ENCODE measurements around the gene FBH1.

Gene FBH1

DNA sequence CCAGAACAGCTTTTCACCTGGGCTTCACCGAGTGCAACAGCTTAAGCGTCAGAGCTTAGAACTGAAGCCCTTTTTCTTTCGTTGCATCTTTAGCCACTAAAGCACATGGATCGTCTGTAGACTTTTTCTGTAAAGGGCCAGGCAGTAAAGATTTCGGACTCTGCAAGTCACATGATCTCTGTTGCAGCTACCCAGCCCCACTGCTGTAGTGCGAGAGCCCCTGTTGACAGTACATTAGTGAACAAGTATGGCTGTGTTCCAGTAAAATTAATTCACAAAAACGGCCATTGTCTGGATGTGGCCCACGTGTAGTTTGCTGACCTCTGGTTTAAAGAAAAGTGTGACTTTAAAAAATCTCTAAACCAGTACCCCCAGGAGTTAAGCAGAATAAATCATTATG, 39.4 kb downstream of the FBH1 start:
- Histone ChIP-seq H3K36me3 (ENCODE audit: insufficient read depth, low read depth, low read length) (peaks cover 86% of the 10 kb centered on the region), H3K9ac (ENCODE audit: low read depth, low read length) (no peak overlapping the region), H3K27ac (ENCODE audit: low read length) (no peak overlapping the region), H3K4me3 (ENCODE audit: low read length) (no peak overlapping the region), H3K27me3 (ENCODE audit: insufficient read depth, low read length) (no peaks in the 10 kb centered on the region), H3K4me1 (ENCODE audit: insufficient read depth, low read length) (no peaks in the 10 kb centered on the region), H3K9me3 (ENCODE audit: insufficient read depth, low read depth, low read length) (no peaks in the 10 kb centered on the region)

DNA sequence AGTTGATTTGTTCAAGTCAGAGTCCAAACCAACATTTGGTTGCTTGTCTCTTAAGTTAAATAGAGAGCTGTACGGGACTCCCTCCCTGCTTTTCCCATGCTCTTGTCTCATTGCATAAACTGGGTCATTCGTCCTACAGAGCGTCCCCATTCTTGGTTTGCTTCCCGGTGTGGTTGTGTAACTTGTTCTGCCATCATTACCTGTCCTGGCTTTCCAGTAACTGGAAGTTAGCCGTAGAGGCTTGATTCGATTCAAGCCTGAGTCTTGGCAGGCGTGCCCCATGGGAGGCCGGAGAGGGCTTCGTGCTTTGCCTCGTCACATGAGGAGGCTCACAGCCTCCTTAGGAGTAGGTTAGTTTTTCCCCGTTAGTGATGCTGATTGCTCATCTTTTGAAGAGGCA, 40.2 kb downstream of the FBH1 start:
- Histone ChIP-seq H3K27me3 (ENCODE audit: insufficient read depth, low read length) (no peaks in the 10 kb centered on the region), H3K27ac (ENCODE audit: low read length) (no peak overlapping the region), H3K9me3 (ENCODE audit: insufficient read depth, low read depth, low read length) (no peaks in the 10 kb centered on the region), H3K4me3 (ENCODE audit: low read length) (no peak overlapping the region), H3K9ac (ENCODE audit: low read depth, low read length) (no peak overlapping the region), H3K36me3 (ENCODE audit: insufficient read depth, low read depth, low read length) (peaks cover 82% of the 10 kb centered on the region), H3K4me1 (ENCODE audit: insufficient read depth, low read length) (no peaks in the 10 kb centered on the region)

DNA sequence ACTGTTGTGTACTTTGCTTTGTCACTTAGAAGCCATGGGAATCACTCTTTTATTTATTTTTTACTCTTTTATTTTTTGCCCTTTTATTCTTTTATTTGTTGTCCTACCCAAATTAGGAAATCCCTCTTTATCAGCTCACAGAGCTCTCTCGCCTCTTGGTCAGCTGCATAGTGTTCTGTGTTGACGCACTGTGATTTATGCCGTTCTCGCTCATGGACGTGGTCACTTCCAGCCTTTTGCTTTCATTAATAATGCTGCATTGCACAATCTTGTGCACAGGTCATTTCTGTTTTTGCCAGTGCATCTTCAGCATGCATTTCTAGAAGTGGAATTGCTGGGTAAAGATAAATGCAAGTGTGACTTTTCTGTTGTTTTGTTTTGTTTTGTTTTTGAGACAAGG, 42.3 kb downstream of the FBH1 start:
- Histone ChIP-seq H3K27me3 (ENCODE audit: insufficient read depth, low read length) (no peaks in the 10 kb centered on the region), H3K36me3 (ENCODE audit: insufficient read depth, low read depth, low read length) (peaks cover 85% of the 10 kb centered on the region), H3K9me3 (ENCODE audit: insufficient read depth, low read depth, low read length) (no peaks in the 10 kb centered on the region), H3K4me1 (ENCODE audit: insufficient read depth, low read length) (no peaks in the 10 kb centered on the region), H3K4me3 (ENCODE audit: low read length) (no peak overlapping the region), H3K9ac (ENCODE audit: low read depth, low read length) (no peak overlapping the region), H3K27ac (ENCODE audit: low read length) (no peak overlapping the region)

DNA sequence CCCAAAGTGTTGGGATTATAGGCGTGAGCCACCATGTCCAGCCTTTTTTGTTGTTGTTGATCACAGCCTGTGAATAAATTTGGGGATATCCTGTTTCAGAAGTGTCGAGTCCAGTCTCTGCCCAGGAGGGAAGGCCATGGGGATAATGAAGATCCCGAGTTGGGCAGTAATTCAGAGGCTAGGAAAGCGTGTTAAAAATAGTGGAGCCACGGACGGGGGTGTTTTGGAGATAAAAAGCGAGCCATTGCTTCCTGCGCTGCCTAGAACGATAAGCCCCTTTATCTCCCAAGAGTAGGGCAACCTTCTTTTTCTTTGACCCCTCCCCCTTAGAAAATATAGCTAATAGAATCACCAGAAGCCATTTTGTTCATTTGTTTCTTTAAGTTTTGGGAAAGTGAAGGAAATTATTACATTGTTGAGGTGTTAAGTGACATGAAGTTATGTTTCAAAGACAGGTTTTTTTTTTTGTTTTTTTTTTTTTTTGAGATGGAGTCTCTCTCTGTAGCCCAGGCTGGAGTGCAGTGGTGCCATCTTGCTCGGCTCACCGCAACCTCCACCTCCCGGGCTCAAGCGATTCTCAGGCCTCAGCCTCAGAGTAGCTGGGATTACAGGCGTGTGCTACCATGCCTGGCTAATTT, 44.0 kb downstream of the FBH1 start:
- Histone ChIP-seq H3K9me3 (ENCODE audit: insufficient read depth, low read depth, low read length) (no peaks in the 10 kb centered on the region), H3K36me3 (ENCODE audit: insufficient read depth, low read depth, low read length) (peaks cover 86% of the 10 kb centered on the region), H3K4me3 (ENCODE audit: low read length) (no peak overlapping the region), H3K27me3 (ENCODE audit: insufficient read depth, low read length) (no peaks in the 10 kb centered on the region), H3K9ac (ENCODE audit: low read depth, low read length) (no peak overlapping the region), H3K27ac (ENCODE audit: low read length) (no peak overlapping the region), H3K4me1 (ENCODE audit: insufficient read depth, low read length) (no peaks in the 10 kb centered on the region)

DNA sequence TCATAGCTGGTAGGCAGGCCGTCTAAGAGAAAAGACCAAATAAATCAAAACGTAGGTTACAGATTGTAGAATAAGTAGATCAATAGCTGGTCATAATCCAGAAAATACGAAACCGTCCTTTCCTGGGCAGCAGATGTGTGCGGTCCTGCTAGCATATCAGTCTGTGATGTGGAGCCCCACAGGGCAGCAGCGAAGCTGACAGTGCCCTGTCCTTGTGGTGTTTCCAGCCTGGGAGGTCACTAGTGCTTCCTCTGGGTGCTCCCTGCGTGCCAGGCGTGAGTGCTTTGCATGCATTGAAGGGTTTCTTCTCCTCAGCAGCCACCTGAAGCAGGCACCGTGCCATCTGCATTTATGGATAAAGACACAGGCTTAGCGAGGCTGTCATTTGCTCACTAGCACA, 45.6 kb downstream of the FBH1 start:
- no peaks in the 10 kb centered on the region for H3K27me3 ChIP-seq (ENCODE audit: insufficient read depth, low read length)
- no peak overlapping the region for H3K4me3 ChIP-seq (ENCODE audit: low read length)
- H3K9me3 ChIP-seq (ENCODE audit: insufficient read depth, low read depth, low read length) = no peaks in the 10 kb centered on the region
- no peaks in the 10 kb centered on the region for H3K4me1 ChIP-seq (ENCODE audit: insufficient read depth, low read length)
- H3K27ac ChIP-seq (ENCODE audit: low read length) = no peak overlapping the region
- H3K9ac ChIP-seq (ENCODE audit: low read depth, low read length) = no peak overlapping the region
- H3K36me3 ChIP-seq (ENCODE audit: insufficient read depth, low read depth, low read length) = peaks cover 70% of the 10 kb centered on the region

DNA sequence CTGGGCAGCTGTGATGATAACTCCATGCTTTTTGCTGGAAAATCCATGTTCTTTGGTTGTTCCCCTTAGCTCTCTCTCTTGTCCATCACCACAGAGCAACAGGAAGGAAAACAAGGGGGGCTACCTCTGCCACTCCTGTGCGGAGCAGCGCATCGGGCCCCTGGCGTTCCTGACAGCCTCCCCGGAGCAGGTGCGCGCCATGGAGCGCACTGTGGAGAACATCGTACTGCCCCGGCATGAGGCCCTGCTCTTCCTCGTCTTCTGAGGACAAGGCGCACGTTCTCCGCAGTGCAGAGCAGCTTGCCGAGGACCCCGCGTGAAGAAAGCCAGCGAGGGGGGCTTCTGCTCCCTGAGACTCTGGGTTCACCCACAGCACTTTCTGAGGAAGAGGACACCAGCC, 47.0 kb downstream of the FBH1 start:
- H3K27me3 ChIP-seq (ENCODE audit: insufficient read depth, low read length) = no peaks in the 10 kb centered on the region
- H3K36me3 ChIP-seq (ENCODE audit: insufficient read depth, low read depth, low read length) = peaks cover 56% of the 10 kb centered on the region
- no peak overlapping the region for H3K27ac ChIP-seq (ENCODE audit: low read length)

DNA sequence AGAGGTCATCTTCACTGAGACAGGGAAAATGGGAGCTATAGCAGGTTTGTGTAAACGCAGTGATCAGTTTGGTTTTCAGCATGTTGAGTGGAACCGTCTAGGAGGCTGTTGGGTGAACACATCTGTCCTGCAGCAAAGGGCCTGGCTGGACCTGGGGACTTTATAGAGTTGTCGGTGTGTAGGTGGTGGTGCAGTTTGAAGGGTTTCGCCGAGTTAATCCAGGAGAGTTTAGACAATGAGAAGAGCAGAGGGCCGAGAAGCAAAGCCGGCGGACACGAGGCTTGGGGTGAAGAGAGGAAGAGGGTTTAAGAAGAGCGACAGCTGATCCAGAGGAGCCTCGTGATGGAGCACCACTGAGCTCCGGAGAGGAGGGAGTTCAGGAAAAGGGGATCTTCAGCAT, 48.2 kb downstream of the FBH1 start:
- Histone ChIP-seq H3K4me3 (ENCODE audit: low read length) (no peak overlapping the region), H3K9me3 (ENCODE audit: insufficient read depth, low read depth, low read length) (no peaks in the 10 kb centered on the region), H3K4me1 (ENCODE audit: insufficient read depth, low read length) (no peaks in the 10 kb centered on the region), H3K27me3 (ENCODE audit: insufficient read depth, low read length) (no peaks in the 10 kb centered on the region), H3K36me3 (ENCODE audit: insufficient read depth, low read depth, low read length) (peaks cover 43% of the 10 kb centered on the region), H3K27ac (ENCODE audit: low read length) (no peak overlapping the region), H3K9ac (ENCODE audit: low read depth, low read length) (no peak overlapping the region)

More for the DNA sequence above, 47.0 kb downstream of the FBH1 start:
- Histone ChIP-seq H3K4me3 (ENCODE audit: low read length) (no peak overlapping the region), H3K9me3 (ENCODE audit: insufficient read depth, low read depth, low read length) (no peaks in the 10 kb centered on the region), H3K9ac (ENCODE audit: low read depth, low read length) (no peak overlapping the region), H3K4me1 (ENCODE audit: insufficient read depth, low read length) (no peaks in the 10 kb centered on the region)

DNA sequence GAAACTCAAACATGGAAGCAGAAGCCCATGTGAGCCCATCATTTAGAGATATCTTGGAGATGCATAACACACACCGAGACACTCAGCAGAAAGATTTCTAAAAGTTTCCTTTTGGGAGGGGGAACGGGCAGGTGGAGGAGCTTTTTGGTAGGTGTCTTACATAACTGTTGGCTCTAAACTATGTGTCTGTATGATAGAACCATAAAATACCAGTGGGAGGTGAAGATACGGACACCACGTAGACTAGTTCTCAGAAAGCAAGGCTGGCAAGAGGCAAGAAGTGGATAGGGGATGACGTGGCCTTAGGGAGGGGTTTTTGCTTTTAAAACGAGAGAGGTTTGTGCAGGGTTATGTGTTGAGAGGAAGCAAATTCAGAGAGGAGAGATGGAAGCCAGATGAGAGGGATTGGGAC, 50.8 kb downstream of the FBH1 start:
- Histone ChIP-seq H3K27ac (ENCODE audit: low read length) (no peak overlapping the region), H3K27me3 (ENCODE audit: insufficient read depth, low read length) (no peaks in the 10 kb centered on the region), H3K4me3 (ENCODE audit: low read length) (no peak overlapping the region), H3K9ac (ENCODE audit: low read depth, low read length) (no peak overlapping the region), H3K9me3 (ENCODE audit: insufficient read depth, low read depth, low read length) (no peaks in the 10 kb centered on the region), H3K4me1 (ENCODE audit: insufficient read depth, low read length) (peaks cover 12% of the 10 kb centered on the region; the same call in 1 of the 2 replicates), H3K36me3 (ENCODE audit: insufficient read depth, low read depth, low read length) (peaks cover 32% of the 10 kb centered on the region)

DNA sequence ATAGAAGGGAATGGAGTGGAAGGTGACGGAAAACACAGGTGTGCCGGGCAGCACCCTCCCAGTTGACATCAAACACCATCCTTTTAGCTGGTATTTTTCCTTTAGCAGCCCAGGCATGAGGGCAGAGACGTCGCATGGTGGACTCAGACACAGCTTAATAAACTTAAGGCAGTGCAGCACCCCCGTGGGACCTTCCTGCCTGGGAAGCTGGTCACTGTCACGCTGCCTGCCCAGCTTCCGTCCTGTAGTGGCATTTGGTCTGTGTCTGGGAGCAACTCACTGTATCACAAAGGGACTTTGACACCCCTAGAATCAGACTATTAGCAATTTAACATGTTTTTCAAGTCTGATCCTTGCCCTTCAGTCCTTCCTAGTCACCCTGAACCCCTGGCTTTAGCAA, 51.5 kb downstream of the FBH1 start:
- Histone ChIP-seq H3K27ac (ENCODE audit: low read length) (no peak overlapping the region), H3K9ac (ENCODE audit: low read depth, low read length) (no peak overlapping the region)

DNA sequence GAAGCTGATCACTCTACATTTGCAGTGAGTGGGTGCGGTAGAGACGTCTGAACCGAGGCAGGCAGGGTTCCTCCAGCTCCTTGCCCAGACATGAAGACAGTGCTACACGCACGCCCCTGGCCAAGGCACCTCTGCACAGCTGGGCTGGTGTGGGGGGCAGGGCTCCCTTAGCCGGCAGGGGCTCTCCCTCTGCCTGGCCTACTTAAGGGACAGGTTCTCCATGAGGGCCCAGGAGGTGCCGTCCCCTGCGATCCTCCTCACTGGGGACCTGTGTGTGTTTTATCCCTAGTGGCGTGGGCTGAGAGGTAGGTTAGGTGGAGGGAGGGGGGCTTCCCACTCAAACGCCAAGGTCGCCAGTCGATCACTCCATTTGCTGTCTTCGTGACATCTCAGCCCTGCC, 52.0 kb downstream of the FBH1 start:
- no peaks in the 10 kb centered on the region for H3K27me3 ChIP-seq (ENCODE audit: insufficient read depth, low read length)
- no peak overlapping the region for H3K27ac ChIP-seq (ENCODE audit: low read length)
- H3K36me3 ChIP-seq (ENCODE audit: insufficient read depth, low read depth, low read length) = peaks cover 20% of the 10 kb centered on the region
- peaks cover 16% of the 10 kb centered on the region; the same call in 1 of the 2 replicates for H3K4me1 ChIP-seq (ENCODE audit: insufficient read depth, low read length)
- no peaks in the 10 kb centered on the region for H3K9me3 ChIP-seq (ENCODE audit: insufficient read depth, low read depth, low read length)
- H3K9ac ChIP-seq (ENCODE audit: low read depth, low read length) = no peak overlapping the region
- H3K4me3 ChIP-seq (ENCODE audit: low read length) = no peak overlapping the region

More for the DNA sequence above, 51.5 kb downstream of the FBH1 start:
- Histone ChIP-seq H3K4me3 (ENCODE audit: low read length) (no peak overlapping the region), H3K27me3 (ENCODE audit: insufficient read depth, low read length) (no peaks in the 10 kb centered on the region), H3K9me3 (ENCODE audit: insufficient read depth, low read depth, low read length) (no peaks in the 10 kb centered on the region), H3K36me3 (ENCODE audit: insufficient read depth, low read depth, low read length) (peaks cover 24% of the 10 kb centered on the region), H3K4me1 (ENCODE audit: insufficient read depth, low read length) (peaks cover 16% of the 10 kb centered on the region; the same call in 1 of the 2 replicates)

DNA sequence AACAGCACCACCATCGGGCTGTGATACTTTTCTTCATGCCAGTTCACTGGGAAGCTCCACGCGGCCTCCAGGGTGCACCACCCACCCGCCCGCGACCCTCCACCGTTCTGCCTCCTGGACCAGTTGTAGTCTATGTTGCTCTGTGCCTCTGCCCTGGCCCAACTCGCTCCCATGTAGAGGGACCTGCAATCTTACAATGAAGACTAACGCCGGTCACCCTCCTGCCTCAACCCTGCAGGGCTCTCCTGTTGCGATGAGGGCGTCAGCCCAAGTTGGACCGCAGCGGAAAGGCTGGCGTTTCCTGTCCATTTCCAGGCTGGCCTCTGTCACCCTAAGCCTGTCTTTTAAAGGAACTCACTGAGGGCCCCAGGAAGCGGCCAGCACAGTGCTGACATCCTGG, 52.4 kb downstream of the FBH1 start:
- Histone ChIP-seq H3K9me3 (ENCODE audit: insufficient read depth, low read depth, low read length) (no peaks in the 10 kb centered on the region), H3K4me1 (ENCODE audit: insufficient read depth, low read length) (peaks cover 16% of the 10 kb centered on the region; the same call in 1 of the 2 replicates), H3K27me3 (ENCODE audit: insufficient read depth, low read length) (no peaks in the 10 kb centered on the region), H3K27ac (ENCODE audit: low read length) (no peak overlapping the region), H3K36me3 (ENCODE audit: insufficient read depth, low read depth, low read length) (peaks cover 15% of the 10 kb centered on the region), H3K4me3 (ENCODE audit: low read length) (no peak overlapping the region), H3K9ac (ENCODE audit: low read depth, low read length) (no peak overlapping the region)

DNA sequence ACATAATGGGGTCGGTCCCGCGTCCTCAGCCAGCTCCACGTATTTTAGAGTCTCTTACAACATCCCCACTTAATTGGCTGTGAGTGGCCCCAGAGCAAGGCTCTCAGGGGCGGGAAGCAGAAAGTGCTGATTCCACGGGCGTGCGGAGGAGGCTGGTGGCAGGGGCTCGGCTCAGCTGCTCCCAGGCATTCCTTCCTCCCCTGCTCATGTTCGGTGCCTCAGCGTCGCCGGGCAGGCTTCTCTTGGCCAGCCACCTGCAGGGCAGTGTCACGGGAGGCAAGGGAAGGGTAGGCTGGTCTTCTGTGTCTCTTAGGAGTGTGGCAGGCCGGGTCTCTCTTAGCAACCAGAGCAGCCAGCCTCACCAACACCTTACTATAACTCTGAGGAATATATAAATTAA, 53.5 kb downstream of the FBH1 start:
- Histone ChIP-seq H3K27me3 (ENCODE audit: insufficient read depth, low read length) (no peaks in the 10 kb centered on the region), H3K27ac (ENCODE audit: low read length) (no peak overlapping the region), H3K9ac (ENCODE audit: low read depth, low read length) (no peak overlapping the region), H3K4me1 (ENCODE audit: insufficient read depth, low read length) (peaks cover 16% of the 10 kb centered on the region; the same call in 1 of the 2 replicates), H3K4me3 (ENCODE audit: low read length) (no peak overlapping the region), H3K9me3 (ENCODE audit: insufficient read depth, low read depth, low read length) (no peaks in the 10 kb centered on the region), H3K36me3 (ENCODE audit: insufficient read depth, low read depth, low read length) (peaks cover 4% of the 10 kb centered on the region)

Measured in iPS-20b (cell line).